DMS53 treated with DMSO at 0.1 percent for 48 hours (cell line): ENCODE data around the gene RPS27.
"Not testable (repeated sequence)": the region's sequence is repeated elsewhere in the genome, so short reads cannot be mapped to it uniquely, and the experiment has no call there.

Source experiments
- DNase-seq: peaks from one replicate; lab custom pipeline; 2025; ENCODE audit not compliant: unreplicated experiment; lab: John Stamatoyannopoulos, UW

Gene RPS27

DNA sequence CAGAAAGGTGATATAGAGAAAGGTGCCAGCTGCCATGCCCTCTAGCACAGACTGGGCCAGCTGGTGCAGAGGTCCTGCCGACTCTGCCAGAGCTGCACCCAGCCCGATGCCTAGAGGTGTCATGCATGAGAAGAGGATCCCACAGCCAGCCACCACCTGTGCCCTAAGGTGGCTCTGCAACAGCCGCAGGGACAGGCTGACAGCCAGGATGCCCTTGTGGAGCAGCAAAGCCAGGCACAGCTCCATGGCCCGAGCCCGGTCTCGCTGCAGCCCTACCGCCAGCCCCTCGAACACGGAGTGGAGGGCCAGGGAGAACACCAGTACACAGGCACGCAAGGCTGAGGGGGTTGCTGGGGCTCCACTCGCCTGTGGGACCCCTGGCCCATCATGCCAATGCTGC, 30.4 kb upstream of the RPS27 start:
- no peak for DNase-seq

DNA sequence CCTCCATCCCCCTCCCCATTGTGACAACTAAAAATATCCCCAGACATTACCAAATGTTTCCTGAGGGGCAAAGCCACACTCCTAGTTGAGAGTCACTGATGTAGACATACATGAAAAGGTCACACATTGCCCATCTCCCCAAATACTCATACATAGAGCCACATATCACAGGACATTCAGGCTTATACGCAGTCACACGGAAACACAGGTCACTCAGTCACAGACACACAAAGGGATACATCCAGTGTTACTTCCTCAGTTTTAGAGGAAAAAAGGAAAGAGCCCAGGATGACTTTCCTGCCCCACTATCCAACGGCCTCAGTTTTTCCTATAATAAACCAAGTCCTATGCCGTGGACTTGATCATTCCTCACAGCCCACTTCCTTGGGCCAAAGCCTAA, 29.1 kb upstream of the RPS27 start:
- DNase-seq: no peak

DNA sequence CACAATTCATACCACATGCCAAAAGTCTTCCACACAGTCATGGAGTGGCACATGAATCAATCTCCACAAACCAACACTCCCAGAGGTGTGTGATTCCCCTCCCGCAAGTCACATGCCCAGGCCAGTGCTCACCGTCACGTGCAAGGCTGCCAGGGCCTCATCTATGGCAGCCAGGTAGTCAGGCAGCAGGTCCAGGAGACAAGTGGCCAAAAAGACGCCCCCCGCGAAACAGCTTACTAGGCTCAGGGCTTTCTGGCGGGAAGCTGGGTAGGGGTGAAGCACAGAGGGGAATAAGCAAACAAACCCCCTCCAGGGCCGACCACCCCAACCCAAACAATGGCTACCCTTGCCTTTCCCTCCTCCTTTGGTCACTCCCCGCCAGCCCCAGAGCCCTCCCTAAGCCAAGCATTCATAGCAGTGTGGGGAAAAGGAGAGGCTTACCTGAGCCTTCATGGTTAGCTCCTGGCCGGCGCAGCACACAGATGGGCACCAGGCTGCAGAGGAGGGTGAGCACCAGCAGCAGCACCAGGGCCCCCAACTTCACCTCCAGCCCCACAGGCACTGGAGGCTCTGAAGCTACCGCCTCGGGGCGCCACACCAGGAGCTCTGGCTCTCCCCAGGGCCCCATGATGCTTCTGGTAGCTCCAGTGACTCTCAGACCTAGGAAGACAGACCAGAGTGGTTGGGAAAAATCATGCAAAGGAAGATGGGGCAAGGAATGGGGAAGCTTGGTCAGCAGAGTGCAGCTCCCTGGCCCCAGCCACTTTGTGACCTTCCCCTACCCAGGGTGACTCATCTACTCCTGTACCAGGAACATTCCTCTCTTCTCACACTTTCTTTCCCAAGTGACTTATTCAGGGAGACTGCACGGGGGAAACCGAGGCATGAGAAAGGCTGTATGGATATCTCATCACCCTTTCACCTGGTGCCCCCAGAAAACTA, 28.2 kb upstream of the RPS27 start:
- DNase-seq: peak; percentile 16

DNA sequence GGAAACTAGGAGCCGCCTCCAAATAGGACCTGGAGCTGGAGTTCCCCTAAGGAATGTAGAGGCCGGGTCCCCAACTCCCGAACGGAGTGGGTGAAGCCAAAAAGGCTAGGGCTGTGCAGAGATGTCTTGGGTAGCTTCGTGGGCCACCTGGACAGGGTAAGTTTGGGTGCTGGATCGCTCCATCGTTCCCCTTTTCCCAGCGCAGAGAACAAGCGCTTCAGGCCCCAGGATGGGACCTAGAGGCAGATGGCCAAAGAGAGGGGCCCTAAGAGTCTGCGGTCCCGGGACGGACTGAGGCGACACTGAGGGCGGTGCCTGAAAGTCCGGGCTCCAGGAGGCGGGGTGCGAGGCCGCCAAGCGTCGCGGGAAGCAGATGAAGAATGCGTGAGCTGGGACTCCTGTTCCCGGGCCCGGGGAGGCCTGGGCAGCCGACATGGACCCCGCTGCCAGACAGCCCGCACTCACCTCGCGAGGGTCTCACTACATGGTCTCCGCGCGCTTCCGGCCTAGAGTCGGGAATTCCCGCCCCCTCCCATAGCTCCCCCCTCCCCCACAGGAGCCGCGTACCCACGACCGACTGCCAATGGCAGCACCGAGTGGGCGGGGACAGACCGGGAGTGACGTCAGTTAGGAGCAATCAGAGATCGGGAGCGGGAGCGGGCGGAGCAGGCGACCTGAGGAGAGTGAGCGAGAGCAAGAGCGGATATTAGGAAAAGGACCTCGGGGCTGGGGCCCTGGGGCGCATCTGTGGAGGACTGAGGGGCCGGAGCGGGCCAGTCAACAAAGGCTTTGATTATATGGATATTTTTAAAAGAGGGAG, 27.3 kb upstream of the RPS27 start, which contains the start of gene SLC39A1:
SLC39A1 (minus strand) TSS at position 508 of the 820 bp plus-strand sequence. CDS start 822 bp downstream, outside the sequence.
- DNase-seq: peak; percentile 90

DNA sequence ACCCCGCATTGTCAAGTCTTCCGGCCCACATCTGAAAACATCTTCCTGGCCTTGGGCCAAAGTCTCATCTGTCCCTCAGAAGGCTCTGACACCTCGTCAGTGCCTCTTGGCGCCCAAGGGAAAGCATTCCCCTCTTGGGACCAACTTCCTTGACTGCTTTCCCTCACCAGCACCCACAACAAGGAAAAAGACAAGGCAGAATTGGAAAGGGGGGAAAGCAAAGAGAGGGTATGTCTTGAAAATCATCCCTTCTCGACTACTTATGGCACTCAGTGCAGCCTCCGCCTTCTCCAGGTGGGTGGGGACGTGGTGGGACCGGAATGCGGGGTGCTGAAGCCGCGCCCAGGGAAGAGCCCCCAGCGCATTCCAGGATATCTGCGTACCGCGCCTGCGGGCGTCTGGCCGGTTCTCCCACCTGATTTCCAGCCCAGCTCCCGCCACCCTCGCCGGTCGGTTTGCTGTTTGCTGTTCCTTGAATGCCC, 26.7 kb upstream of the RPS27 start:
- DNase-seq: no peak

DNA sequence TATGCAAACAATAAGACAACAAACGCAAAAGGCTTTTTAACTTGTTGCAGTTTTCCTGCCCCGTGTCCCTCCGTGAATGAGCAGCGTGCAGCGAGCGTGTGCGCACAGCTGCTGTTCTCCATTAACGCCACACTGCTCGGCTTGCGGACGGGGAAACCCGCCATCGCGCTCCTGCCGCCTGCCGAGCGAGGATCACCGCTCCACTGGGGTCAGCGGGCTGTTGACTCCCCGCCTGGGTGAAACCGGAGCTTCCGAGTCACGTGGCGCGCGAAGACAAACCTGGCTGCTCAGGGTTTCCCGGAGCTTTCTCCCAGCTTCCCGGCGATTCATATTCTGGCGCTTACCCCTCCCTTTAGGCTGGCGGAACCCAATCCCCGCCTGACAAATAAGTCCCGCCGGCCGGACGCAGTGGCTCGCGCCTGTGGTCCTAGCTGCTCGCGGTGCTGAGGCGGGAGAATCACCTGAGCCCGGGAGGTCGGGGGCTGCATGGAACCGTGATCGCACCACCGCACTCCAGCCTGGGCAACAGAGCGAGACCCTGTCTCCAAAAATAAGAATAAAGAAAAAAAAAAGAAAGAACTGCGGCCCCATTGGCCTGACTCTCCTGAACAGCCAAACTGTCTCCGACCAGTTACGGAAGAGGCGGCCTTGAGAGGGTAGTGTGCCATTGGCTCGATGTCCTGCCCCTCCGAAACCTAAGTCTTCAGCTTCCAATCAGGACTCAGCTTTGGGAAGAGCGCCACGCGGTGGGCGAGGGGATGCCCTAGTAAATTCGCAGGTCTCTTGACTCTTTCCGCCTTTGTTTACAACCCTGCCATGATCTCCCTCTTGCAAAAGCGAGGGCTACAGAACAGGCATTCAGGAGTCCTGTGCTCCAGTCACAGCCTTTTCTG, 23.2 kb upstream of the RPS27 start, which contains the start of gene CREB3L4:
CREB3L4 (plus strand) TSS at position 796 of the 893 bp plus-strand sequence. CDS start 624 bp downstream, outside the sequence.
- peak; percentile 96 for DNase-seq

DNA sequence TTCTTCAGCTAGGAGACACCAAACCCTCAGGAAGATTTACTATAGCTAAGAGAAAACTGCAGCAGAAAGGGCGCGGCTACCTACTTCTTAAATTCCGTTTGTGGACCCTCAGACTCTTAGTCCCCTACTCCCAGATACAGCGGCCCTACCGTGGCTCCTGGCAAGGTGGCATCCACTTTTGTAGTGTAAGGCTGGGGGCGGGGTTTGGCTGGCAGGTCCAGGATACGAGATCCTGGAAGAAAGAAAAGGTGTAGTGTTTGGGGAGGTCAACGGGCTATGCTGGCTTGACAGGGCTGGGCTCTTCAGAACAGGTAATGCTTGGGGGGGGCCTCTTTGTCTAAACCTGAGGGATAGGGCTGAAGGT, 22.6 kb upstream of the RPS27 start:
- peak; percentile 43 for DNase-seq

DNA sequence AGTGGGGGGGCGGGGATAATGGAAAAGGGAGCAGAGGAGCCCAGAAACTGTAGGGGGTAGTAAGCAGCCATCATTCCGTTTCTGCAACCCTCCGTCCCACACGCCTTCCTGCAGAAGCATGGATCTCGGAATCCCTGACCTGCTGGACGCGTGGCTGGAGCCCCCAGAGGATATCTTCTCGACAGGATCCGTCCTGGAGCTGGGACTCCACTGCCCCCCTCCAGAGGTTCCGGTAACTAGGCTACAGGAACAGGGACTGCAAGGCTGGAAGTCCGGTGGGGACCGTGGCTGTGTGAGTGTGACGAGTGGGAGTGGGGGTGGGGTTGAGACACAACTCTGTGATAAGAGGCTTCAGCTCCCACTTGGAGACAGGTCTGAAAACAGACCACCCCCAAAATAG, 22.2 kb upstream of the RPS27 start:
- no peak for DNase-seq

DNA sequence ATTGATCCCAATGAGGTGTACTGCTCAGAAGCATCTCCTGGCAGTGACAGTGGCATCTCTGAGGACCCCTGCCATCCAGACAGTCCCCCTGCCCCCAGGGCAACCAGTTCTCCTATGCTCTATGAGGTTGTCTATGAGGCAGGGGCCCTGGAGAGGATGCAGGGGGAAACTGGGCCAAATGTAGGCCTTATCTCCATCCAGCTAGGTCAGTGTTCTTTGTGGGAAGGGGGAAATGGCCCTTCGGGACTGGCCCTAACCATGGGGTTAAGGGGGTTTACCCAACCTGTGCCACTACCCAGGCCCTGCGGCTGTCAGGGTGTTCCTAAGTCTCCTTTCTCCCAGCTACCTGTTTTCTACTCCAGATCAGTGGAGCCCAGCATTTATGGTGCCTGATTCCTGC, 21.6 kb upstream of the RPS27 start:
- DNase-seq: no peak

DNA sequence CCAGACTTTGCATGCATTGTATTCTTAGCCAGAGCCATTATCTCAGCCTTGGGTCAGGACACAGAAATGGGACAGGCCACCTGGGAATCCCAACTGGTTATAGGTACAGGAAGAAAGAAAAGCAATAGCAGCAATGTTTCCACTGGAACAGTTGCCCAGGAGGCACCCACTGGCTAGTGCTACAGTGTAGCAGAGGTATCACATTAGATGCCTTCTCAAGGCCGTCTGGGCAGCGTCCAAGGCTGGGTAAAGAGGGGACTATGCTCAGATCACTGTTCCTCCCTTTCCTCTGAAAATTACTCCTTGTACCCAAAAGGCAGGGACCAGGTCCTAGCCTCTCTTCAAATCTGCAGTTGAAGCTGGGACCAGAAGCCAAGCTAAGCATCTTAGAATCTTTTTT, 20.2 kb upstream of the RPS27 start:
- DNase-seq: no peak

DNA sequence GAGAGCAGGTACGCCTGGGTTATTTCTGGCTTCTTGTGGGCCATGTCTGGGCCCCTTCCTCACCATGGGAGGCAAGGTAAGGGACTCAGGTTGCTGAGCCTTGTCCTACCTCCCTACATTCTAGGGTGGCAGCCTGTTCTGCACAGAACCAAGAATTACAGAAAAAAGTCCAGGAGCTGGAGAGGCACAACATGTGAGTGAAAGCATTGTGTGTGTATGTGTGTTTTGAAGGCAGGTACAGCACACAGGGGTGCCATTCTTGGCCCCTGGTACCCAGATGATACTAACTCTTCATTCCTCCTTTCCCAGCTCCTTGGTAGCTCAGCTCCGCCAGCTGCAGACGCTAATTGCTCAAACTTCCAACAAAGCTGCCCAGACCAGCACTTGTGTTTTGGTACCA, 17.5 kb upstream of the RPS27 start:
- DNase-seq: no peak

DNA sequence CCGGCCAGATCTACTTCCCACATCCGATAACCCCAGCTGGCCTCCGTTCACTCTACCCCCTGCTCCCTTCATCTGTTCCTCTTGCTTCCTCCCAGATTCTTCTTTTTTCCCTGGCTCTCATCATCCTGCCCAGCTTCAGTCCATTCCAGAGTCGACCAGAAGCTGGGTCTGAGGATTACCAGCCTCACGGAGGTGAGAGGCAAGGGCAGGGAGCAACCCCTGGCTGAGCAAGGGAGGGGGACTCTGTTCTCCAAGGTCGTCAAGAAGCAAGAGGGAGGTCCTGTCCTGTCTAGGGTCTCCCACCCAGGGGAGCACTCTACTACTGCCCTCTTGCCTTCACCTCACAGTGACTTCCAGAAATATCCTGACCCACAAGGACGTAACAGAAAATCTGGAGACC, 17.0 kb upstream of the RPS27 start:
- no peak for DNase-seq

DNA sequence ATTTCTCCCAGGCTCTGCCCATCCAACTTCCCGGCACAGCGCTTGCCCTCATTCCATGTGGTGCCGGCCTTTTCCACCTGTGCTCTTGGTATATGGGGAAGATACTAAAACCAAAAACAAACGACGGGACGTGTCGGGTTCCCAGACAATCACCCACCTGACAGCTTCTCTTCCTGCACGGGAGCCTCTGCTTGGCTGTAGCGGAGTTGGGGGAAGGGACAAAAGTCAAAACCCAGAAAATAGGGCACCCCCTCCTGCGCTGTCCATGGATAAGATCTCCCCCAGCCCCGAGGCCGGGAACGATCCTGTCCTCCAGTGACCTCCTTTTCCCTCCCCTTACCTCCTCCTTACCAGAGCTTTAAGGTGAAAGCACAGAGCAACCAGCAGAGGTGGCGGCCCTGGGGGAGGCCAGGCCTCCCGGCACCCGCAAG, 13.7 kb upstream of the RPS27 start:
- DNase-seq: no peak

DNA sequence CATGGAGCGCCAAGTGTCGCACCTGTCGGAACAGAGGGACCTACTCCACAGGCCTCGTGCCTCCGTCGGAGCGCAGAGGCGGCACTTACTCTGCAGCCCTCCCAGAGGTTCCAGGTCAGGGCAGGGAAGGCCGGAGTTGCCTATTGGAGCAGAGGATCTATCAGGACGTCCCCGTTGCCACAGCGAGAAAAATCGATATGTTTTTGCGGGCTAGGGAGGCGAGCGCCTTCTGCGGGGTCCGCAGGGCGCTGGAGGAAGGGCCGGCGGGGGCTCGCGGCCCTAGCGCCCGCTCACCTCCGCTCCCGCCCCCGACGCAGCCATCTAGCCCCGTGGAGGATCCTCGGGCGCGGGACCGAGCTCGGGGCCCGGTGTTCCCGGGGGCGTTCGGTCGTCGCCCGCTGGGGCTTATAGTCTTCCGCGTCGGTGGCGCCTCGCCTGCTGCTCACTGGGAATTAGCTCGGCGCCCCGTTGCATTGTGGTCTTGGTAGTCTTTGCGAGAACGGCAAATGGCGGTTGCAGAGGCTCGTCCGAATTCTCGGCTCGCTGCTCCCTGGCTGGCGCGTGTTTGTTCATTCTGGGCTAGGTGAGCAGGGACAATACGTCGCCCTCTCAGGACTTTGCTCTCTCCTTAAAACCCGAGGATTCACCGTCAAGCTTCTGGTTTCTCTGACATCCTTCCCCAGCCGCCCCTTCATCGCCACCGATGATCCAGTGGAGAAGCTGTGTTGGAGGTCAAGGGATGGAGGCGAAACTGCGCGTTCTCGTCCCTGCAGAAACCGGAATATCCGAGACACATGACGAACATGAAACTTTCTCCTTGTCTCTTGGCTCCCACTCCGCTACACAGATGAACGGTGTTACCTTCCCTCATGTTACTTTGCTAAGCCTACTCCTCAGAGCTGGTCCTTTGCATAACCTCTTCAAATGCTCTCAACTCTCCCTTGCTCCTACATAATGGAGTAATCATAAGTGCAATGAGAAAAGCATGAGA, 13.0 kb upstream of the RPS27 start, which contains the start of gene JTB:
JTB (minus strand) TSS at position 425 of the 991 bp plus-strand sequence; CDS start at position 3, 422 bp downstream.
- peak; percentile 57 for DNase-seq

DNA sequence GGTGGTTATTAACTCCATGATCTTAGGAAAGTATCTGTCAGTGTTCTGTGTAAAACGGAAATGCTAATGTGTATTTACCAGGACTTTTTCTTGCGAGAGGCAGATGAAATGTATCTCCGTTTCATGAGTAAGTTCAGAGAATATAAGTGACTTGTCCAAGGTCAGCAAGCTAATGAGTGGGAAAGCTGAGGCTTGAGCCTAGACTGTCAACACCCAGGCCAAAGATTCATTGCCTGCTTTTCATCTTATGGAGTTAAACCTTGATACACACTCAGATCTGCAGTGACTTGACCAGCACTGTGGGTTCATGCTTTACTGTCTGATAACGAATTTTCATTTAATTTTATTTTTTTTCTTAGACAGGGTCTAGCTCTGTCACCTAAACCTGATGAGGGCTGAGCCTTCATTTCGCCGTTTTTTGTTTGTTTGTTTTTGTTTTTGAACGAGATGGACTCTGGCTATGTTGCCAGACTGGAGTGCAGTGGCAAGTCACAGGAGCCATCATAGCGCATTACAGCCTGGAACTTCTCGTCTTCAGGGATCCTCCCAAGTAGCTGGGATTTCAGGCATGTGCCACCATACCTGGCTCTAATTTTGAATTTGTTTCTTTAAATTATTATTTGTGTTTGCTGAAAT, 12.2 kb upstream of the RPS27 start:
- DNase-seq: no peak

DNA sequence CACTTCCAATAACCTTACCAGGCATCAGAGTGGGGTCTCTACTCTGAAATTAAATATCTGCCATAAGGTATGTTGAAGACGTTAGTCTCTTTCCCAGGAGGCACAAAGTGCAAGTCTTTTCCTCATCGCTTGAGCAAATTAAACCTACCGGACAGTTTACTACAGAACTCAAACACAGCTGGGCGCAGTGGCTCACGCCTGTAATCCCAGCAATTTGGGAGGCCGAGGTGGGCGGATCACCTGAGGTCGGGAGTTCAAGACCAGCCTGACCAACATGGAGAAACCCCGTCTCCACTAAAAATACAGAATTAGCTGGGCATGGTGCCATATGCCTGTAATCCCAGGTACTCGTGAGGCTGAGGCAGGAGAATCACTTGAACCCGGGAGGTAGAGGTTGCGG, 11.5 kb upstream of the RPS27 start:
- not testable (repeated sequence) for DNase-seq

DNA sequence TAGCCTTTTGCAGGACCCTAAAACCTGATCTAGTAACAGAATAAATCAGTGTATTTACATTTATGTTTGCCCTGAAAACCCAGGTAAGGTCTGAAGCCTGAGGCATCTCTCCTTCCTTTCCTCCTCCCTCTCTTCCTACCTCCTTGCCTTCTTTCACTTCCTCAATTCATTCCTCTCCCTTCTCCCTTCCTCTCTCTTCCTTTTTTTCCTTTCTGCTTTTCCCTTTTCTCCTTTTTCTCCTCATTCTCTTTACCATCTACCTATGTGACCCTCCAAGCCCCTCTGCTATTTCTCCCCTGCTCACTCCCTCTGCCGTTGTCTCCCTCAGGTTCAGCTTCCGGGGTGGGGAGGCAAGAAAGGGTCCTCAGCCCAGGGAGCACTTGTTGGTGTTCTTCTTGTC, 8.8 kb upstream of the RPS27 start:
- DNase-seq: not testable (repeated sequence)

DNA sequence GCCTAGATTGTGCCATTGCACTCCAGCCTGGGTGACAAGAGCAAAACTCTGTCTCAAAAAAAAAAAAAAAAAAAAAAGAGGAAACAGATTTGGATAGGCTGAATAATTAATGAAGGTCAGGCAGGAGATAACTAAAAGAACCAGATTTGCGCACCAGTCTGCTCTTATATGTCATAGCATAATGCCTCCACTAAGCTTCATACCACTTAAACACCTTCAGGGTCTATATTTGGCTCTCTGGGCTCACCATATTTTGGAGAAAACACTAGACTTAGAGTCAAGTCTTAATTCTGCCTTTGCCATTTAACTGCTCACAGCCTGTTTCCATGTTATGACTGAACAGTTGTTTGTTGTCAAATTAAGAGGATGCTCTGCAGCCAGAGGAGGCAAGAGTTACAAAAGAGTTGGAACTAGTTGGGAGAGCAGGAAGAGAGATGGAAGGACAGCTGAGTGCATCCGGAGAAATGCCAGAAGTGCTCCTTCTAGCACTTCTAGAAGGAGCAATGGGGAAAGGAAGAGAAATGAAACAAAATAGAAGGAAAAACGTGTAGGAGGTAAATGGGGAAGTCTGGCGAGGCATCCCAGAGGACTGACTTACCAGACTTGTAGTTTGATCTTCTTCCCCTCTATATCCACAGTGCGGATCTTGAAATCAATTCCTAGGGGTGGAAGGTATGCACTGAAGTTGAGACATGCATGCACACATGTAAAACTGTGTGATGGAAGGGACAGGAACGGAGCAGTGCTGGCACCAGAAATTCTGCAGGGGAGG, 6.3 kb upstream of the RPS27 start:
- no peak for DNase-seq
